ENCODE data around the gene RFC3. TPM values are rescaled to one million over a fixed set of nuclear protein-coding genes. Genes with fewer than 3 reads are reported as not detected.

RFC3 gene
- total RNA-seq, 4 donors from 2014 or later: 4.4 to 39.7 (median 8.8) TPM

GRCh38 chr13:33789066-33789606, 28.8 kb upstream of the RFC3 start:
- intact Hi-C loops (cut with DNase I; ENCODE audit: low total_unique reads): no loop called here
- H3K36me3 ChIP-seq: no peaks in the 10 kb centered on the region
- no peak for DNase-seq
- no peaks in the 10 kb centered on the region for H3K9me3 ChIP-seq
- no peak overlapping the region for H3K27ac ChIP-seq
- H3K4me1 ChIP-seq: no peaks in the 10 kb centered on the region
- no peaks in the 10 kb centered on the region for H3K27me3 ChIP-seq
- TF ChIP-seq POLR2A (IDR thresholded peaks at IDR 0.05) (no peak), CTCF (IDR thresholded peaks at IDR 0.05) (no peak)
- H3K4me3 ChIP-seq: no peak overlapping the region

GRCh38 chr13:33789739-33790138, 28.2 kb upstream of the RFC3 start:
- no peak for DNase-seq
- TF ChIP-seq CTCF (IDR thresholded peaks at IDR 0.05) (no peak), POLR2A (IDR thresholded peaks at IDR 0.05) (no peak)
- Histone ChIP-seq H3K9me3 (no peaks in the 10 kb centered on the region), H3K4me3 (no peak overlapping the region), H3K27me3 (no peaks in the 10 kb centered on the region), H3K4me1 (no peaks in the 10 kb centered on the region), H3K36me3 (no peaks in the 10 kb centered on the region), H3K27ac (no peak overlapping the region)
- intact Hi-C loops (cut with DNase I; ENCODE audit: low total_unique reads): no loop called here

- DNase-seq: no peak
- Histone ChIP-seq H3K27me3 (no peaks in the 10 kb centered on the region), H3K27ac (no peak overlapping the region), H3K4me1 (no peaks in the 10 kb centered on the region), H3K9me3 (no peaks in the 10 kb centered on the region), H3K36me3 (no peaks in the 10 kb centered on the region), H3K4me3 (no peak overlapping the region)
- intact Hi-C loops (cut with DNase I; ENCODE audit: low total_unique reads): no loop called here
- TF ChIP-seq CTCF (IDR thresholded peaks at IDR 0.05) (no peak), POLR2A (IDR thresholded peaks at IDR 0.05) (no peak)
Observed at GRCh38 chr13:33793726-33794125, 24.2 kb upstream of the RFC3 start.

GRCh38 chr13:33794576-33794975, 23.4 kb upstream of the RFC3 start:
- Histone ChIP-seq H3K27ac (no peak overlapping the region), H3K9me3 (no peaks in the 10 kb centered on the region), H3K4me3 (no peak overlapping the region), H3K4me1 (no peaks in the 10 kb centered on the region), H3K27me3 (no peaks in the 10 kb centered on the region), H3K36me3 (no peaks in the 10 kb centered on the region)
- intact Hi-C loops (cut with DNase I; ENCODE audit: low total_unique reads): no loop called here
- DNase-seq: no peak
- TF ChIP-seq CTCF (IDR thresholded peaks at IDR 0.05) (no peak), POLR2A (IDR thresholded peaks at IDR 0.05) (no peak)

- Histone ChIP-seq H3K4me3 (no peak overlapping the region), H3K9me3 (no peaks in the 10 kb centered on the region), H3K27ac (no peak overlapping the region), H3K36me3 (no peaks in the 10 kb centered on the region), H3K27me3 (no peaks in the 10 kb centered on the region), H3K4me1 (no peaks in the 10 kb centered on the region)
- DNase-seq: no peak
- TF ChIP-seq CTCF (IDR thresholded peaks at IDR 0.05) (no peak), POLR2A (IDR thresholded peaks at IDR 0.05) (no peak)
- intact Hi-C loops (cut with DNase I; ENCODE audit: low total_unique reads): no loop called here
Observed at GRCh38 chr13:33796095-33796494, 21.9 kb upstream of the RFC3 start.
